Measurements from ENCODE around the gene DCDC2B. TPM values are rescaled to one million over a fixed set of nuclear protein-coding genes. Genes with fewer than 3 reads are reported as not detected.
"Not testable (repeated sequence)": the region's sequence is repeated elsewhere in the genome, so short reads cannot be mapped to it uniquely, and the experiment has no call there.

DCDC2B gene
- total RNA-seq, result not detected

- peak; percentile 36 for ATAC-seq
Observed at GRCh38 chr1:32208891-32209328, at the start of gene DCDC2B. DCDC2B (plus strand) TSS chr1:32209089; CDS start chr1:32209094, 5 bp downstream.

GRCh38 chr1:32159189-32159588 lies 49.7 kb upstream of the DCDC2B start:
- no peak for ATAC-seq

GRCh38 chr1:32163405-32163804 lies 45.5 kb upstream of the DCDC2B start:
- peak; percentile 61 for ATAC-seq

GRCh38 chr1:32165633-32166032 lies 43.3 kb upstream of the DCDC2B start:
- not testable (repeated sequence) for ATAC-seq

- ATAC-seq, result no peak
Observed at GRCh38 chr1:32170991-32171390, 37.9 kb upstream of the DCDC2B start.

GRCh38 chr1:32172621-32173245 lies 36.2 kb upstream of the DCDC2B start:
- no peak for ATAC-seq

GRCh38 chr1:32178380-32179192 lies 30.3 kb upstream of the DCDC2B start:
- no peak for ATAC-seq

- no peak for ATAC-seq
Observed at GRCh38 chr1:32179193-32179442, 29.8 kb upstream of the DCDC2B start.

GRCh38 chr1:32179443-32180185 lies 29.3 kb upstream of the DCDC2B start, which contains the start of gene TXLNA:
TXLNA (plus strand) TSS chr1:32179675; CDS start chr1:32180346, 671 bp downstream.
- ATAC-seq, result peak; percentile 93

- peak; percentile 37 for ATAC-seq
Observed at GRCh38 chr1:32180186-32181060, 28.5 kb upstream of the DCDC2B start.

- no peak for ATAC-seq
Observed at GRCh38 chr1:32181065-32181464, 27.8 kb upstream of the DCDC2B start.

- ATAC-seq, result no peak
Observed at GRCh38 chr1:32181563-32181962, 27.3 kb upstream of the DCDC2B start.

GRCh38 chr1:32182060-32182459 lies 26.8 kb upstream of the DCDC2B start:
- no peak for ATAC-seq

GRCh38 chr1:32184650-32185049 lies 24.2 kb upstream of the DCDC2B start:
- no peak for ATAC-seq

GRCh38 chr1:32186077-32186476 lies 22.8 kb upstream of the DCDC2B start:
- no peak for ATAC-seq

- ATAC-seq, result no peak
Observed at GRCh38 chr1:32186491-32186890, 22.4 kb upstream of the DCDC2B start.

- ATAC-seq, result no peak
Observed at GRCh38 chr1:32187850-32188249, 21.0 kb upstream of the DCDC2B start.

GRCh38 chr1:32192220-32192948 lies 16.5 kb upstream of the DCDC2B start:
- ATAC-seq, result no peak

- ATAC-seq, result no peak
Observed at GRCh38 chr1:32194984-32195383, 13.9 kb upstream of the DCDC2B start.

GRCh38 chr1:32195531-32195930 lies 13.4 kb upstream of the DCDC2B start:
- no peak for ATAC-seq

GRCh38 chr1:32195972-32196823 lies 12.7 kb upstream of the DCDC2B start:
- no peak for ATAC-seq

Measured in esophagus mucosa (tissue), 1 donor.